GM12878 (cell line): ENCODE measurements around the gene NCF4. TPM values are rescaled to one million over a fixed set of nuclear protein-coding genes. Genes with fewer than 3 reads are reported as not detected.

Experiments
- CHD2 ChIP-seq: IDR thresholded peaks from 2 replicates; pipeline ENCODE4 v1.6.1; 2011; ENCODE audit warnings: low read depth, low read length, improper control_type of control experiment, borderline replicate concordance
- EZH2 ChIP-seq: IDR thresholded peaks from 2 replicates; pipeline ENCODE4 v1.6.1; 2012; ENCODE audit warnings: low read depth, mild to moderate bottlenecking, control low read depth, inconsistent platforms, low read length, borderline replicate concordance; ENCODE audit not compliant: control insufficient read depth
- GABPA ChIP-seq: IDR thresholded peaks from 2 replicates; pipeline ENCODE4 v1.6.1; 2014; ENCODE audit warnings: antibody characterized with exemption, low read depth, mild to moderate bottlenecking, inconsistent platforms
- KAT2A ChIP-seq: conservative IDR thresholded peaks from 2 replicates; pipeline ENCODE4 v1.6.1; 2011; ENCODE audit warnings: low read depth, low read length; ENCODE audit not compliant: control insufficient read depth
- KDM1A ChIP-seq: fragments of 200-600 bp; sonication (generic); IDR thresholded peaks from 2 replicates; pipeline ENCODE4 v1.6.1; 2016; ENCODE audit warnings: borderline replicate concordance
- RAD21 ChIP-seq: IDR thresholded peaks from 2 replicates; pipeline ENCODE4 v1.6.1; 2011; ENCODE audit warnings: mild to moderate bottlenecking, low read depth, low read length, moderate library complexity; ENCODE audit not compliant: insufficient read depth
- TCF3 ChIP-seq: IDR thresholded peaks from 2 replicates; pipeline ENCODE4 v1.6.1; 2012; ENCODE audit warnings: low read depth, mild to moderate bottlenecking, low read length, borderline replicate concordance; ENCODE audit not compliant: insufficient read depth
- polyA plus RNA-seq, 11 experiments: library from polyadenylated mRNA; depleted of rRNA in 4 of 11; unstranded in 6 of 11; stranded (reverse) in 5 of 11; fragments of >200 nt; fragmentation: Nextera tagmentation in 4 of 11; fragmentation: Illumina TruSeq in 1 of 11; extraction: Ambion mirVana in 4 of 11; extraction: Trizol in 1 of 11; gene quantifications; 1 replicate in 1 of 11; 2 replicates in 10 of 11; pipeline versions ENCODE4 v1.2.1 to v1.2.3, GENCODE V29; 2011 to 2016; ENCODE audit warnings: inconsistent platforms in 2 of 11, missing spikeins in 2 of 11, low read depth in 1 of 11
- total RNA-seq, 4 experiments: library from RNA; depleted of rRNA in 3 of 4; stranded (reverse); fragments of >200 nt in 3 of 4; fragmentation: Illumina TruSeq in 1 of 4; extraction: Trizol in 1 of 4; gene quantifications; 2 replicates each; pipeline versions ENCODE4 v1.2.1 to v1.2.3, GENCODE V29; 2013 to 2021
- TF ChIP-seq, protein P1 (sequence below): fragments of 450-650 bp; formaldehyde crosslinking; IDR thresholded peaks from 2 replicates; pipeline ENCODE4 v1.4.0; 2022; ENCODE audit warnings: mild to moderate bottlenecking, moderate library complexity

Gene NCF4
- total and polyA plus RNA-seq, 10 of the 15 experiments (the other 5 are each of a cell fraction or from before 2014, with no cell fraction given), result 22.9 to 136 (median 72.5) TPM

GRCh38 chr22:36911887-36912661 is 51.3 kb downstream of the NCF4 start (continued):
- TF ChIP-seq GABPA (no peak), RAD21 (no peak), EZH2 (no peak), CHD2 (no peak), KAT2A (no peak), KDM1A (no peak), TCF3 (no peak)
- TF ChIP-seq, protein P1, sequence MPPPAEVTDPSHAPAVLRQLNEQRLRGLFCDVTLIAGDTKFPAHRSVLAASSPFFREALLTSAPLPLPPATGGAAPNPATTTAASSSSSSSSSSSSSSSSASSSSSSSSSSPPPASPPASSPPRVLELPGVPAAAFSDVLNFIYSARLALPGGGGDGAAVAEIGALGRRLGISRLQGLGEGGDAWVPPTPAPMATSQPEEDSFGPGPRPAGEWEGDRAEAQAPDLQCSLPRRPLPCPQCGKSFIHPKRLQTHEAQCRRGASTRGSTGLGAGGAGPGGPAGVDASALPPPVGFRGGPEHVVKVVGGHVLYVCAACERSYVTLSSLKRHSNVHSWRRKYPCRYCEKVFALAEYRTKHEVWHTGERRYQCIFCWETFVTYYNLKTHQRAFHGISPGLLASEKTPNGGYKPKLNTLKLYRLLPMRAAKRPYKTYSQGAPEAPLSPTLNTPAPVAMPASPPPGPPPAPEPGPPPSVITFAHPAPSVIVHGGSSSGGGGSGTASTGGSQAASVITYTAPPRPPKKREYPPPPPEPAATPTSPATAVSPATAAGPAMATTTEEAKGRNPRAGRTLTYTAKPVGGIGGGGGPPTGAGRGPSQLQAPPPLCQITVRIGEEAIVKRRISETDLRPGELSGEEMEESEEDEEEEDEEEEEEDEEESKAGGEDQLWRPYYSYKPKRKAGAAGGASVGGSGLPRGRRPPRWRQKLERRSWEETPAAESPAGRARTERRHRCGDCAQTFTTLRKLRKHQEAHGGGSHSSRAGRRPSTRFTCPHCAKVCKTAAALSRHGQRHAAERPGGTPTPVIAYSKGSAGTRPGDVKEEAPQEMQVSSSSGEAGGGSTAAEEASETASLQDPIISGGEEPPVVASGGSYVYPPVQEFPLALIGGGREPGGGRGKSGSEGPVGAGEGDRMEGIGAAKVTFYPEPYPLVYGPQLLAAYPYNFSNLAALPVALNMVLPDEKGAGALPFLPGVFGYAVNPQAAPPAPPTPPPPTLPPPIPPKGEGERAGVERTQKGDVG (CRISPR knock-in tag), result no peak
- TF ChIP-seq, all 136 proteins: peak for 0
